A673 (cell line): ENCODE data around the gene BBS2. TPM values are rescaled to one million over a fixed set of nuclear protein-coding genes. Genes with fewer than 3 reads are reported as not detected.

ENCODE experiments used
- BruUV-seq: library from RNA; stranded (reverse); fragments of 400-500 nt; replicated peaks from 2 replicates; lab custom pipeline; 2021; lab: Mats Ljungman, UMichigan
- CTCF ChIA-PET: fragments of 300-600 bp; sonication (Branson Sonifier 250); formaldehyde crosslinking; loops from one replicate; lab custom pipeline; 2022; ENCODE audit warnings: antibody characterized with exemption; lab: Charles Lee
- POLR2A ChIA-PET: fragments of 300-600 bp; sonication (Branson Sonifier 250); formaldehyde crosslinking; loops from one replicate; lab custom pipeline; 2022; ENCODE audit warnings: antibody characterized with exemption; ENCODE audit not compliant: low non-redundant PET; lab: Charles Lee
- DNase-seq: peaks from one replicate; pipeline ENCODE4 v3.0.0-alpha.2; 2015; ENCODE audit warnings: low spot score
- H3K27ac ChIP-seq: fragments of 200-600 bp; sonication (generic); 2 replicates; pipeline ENCODE4 v1.5.1; 2016; ENCODE audit warnings: mixed run types, low read depth, mild to moderate bottlenecking, mixed read lengths, antibody characterized with exemption, low read length; ENCODE audit not compliant: poor library complexity, severe bottlenecking
- H3K27me3 ChIP-seq: fragments of 200-600 bp; sonication (generic); replicated peaks from 2 replicates; pipeline ENCODE4 v1.6.1; 2017; ENCODE audit warnings: mixed run types, low read depth, mild to moderate bottlenecking, mixed read lengths, antibody characterized with exemption, low read length; ENCODE audit not compliant: insufficient read depth, poor library complexity
- H3K36me3 ChIP-seq: fragments of 200-600 bp; sonication (generic); 2 replicates; pipeline ENCODE4 v1.6.1; 2016; ENCODE audit warnings: mixed run types, mild to moderate bottlenecking, mixed read lengths, antibody characterized with exemption, low read length; ENCODE audit not compliant: insufficient read depth, poor library complexity, severe bottlenecking
- H3K4me1 ChIP-seq: fragments of 200-600 bp; sonication (generic); 2 replicates; pipeline ENCODE4 v1.6.1; 2017; ENCODE audit warnings: mixed run types, mild to moderate bottlenecking, mixed read lengths, antibody characterized with exemption, low read length; ENCODE audit not compliant: insufficient read depth, poor library complexity, severe bottlenecking
- H3K4me3 ChIP-seq: fragments of 200-600 bp; sonication (generic); 2 replicates; pipeline ENCODE4 v1.5.1; 2016; ENCODE audit warnings: low read depth, mixed run types, mild to moderate bottlenecking, mixed read lengths, low read length; ENCODE audit not compliant: poor library complexity, severe bottlenecking
- H3K9me3 ChIP-seq: fragments of 200-600 bp; sonication (generic); 2 replicates; pipeline ENCODE4 v1.6.1; 2016; ENCODE audit warnings: mixed run types, low read depth, mild to moderate bottlenecking, mixed read lengths, antibody characterized with exemption, low read length; ENCODE audit not compliant: poor library complexity, severe bottlenecking
- EZH2 ChIP-seq: fragments of 200-600 bp; sonication (generic); IDR thresholded peaks from 2 replicates; pipeline ENCODE4 v1.6.1; 2017; ENCODE audit warnings: borderline replicate concordance, low read depth, mild to moderate bottlenecking, mixed read lengths, antibody characterized with exemption, low read length; ENCODE audit not compliant: poor library complexity, severe bottlenecking
- intact Hi-C: fragments of 100-400 bp; cut with micrococcal nuclease; formaldehyde crosslinking; loops from one replicate; pipeline ENCODE4 v1.10.0; 2022; ENCODE audit not compliant: unreplicated experiment
- total RNA-seq: library from RNA; stranded (reverse); gene quantifications from 2 replicates; pipeline ENCODE4 v1.2.3, GENCODE V29; 2021
- TF ChIP-seq, protein P1 (sequence below): fragments of 300-800, 200-600 bp; sonication (generic); conservative IDR thresholded peaks from 2 replicates; pipeline ENCODE4 v1.5.1; 2017; ENCODE audit warnings: low read depth, mild to moderate bottlenecking, antibody characterized with exemption, low read length, moderate library complexity, mixed read lengths

Gene BBS2
- total RNA-seq, 1 experiment from 2014 or later, result 22.1 TPM

GRCh38 chr16:56517206-56517605, 2.6 kb downstream of the BBS2 start:
- no peak overlapping the region for H3K27ac ChIP-seq
- no peak for DNase-seq
- no TSS peak for BruUV-seq
- TF ChIP-seq EZH2, result no peak
- TF ChIP-seq, protein P1, sequence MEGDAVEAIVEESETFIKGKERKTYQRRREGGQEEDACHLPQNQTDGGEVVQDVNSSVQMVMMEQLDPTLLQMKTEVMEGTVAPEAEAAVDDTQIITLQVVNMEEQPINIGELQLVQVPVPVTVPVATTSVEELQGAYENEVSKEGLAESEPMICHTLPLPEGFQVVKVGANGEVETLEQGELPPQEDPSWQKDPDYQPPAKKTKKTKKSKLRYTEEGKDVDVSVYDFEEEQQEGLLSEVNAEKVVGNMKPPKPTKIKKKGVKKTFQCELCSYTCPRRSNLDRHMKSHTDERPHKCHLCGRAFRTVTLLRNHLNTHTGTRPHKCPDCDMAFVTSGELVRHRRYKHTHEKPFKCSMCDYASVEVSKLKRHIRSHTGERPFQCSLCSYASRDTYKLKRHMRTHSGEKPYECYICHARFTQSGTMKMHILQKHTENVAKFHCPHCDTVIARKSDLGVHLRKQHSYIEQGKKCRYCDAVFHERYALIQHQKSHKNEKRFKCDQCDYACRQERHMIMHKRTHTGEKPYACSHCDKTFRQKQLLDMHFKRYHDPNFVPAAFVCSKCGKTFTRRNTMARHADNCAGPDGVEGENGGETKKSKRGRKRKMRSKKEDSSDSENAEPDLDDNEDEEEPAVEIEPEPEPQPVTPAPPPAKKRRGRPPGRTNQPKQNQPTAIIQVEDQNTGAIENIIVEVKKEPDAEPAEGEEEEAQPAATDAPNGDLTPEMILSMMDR, result no peak
- no peaks in the 10 kb centered on the region for H3K27me3 ChIP-seq
- no peaks in the 10 kb centered on the region for H3K36me3 ChIP-seq
- CTCF ChIA-PET, result no interaction called here
- no peaks in the 10 kb centered on the region for H3K9me3 ChIP-seq
- H3K4me3 ChIP-seq, result no peak overlapping the region
- intact Hi-C loops, result no loop called here
- H3K4me1 ChIP-seq, result peaks cover 3% of the 10 kb centered on the region
- POLR2A ChIA-PET, result interaction anchor here (0.6 kb wide), 1 partner anchor 141 kb away, joined by 4 read pairs; no protein-coding TSS in a partner anchor

- H3K27me3 ChIP-seq, result no peaks in the 10 kb centered on the region
- H3K9me3 ChIP-seq, result no peaks in the 10 kb centered on the region
- CTCF ChIA-PET, result no interaction called here
- POLR2A ChIA-PET, result no interaction called here
- H3K4me3 ChIP-seq, result no peak overlapping the region
- peaks cover 3% of the 10 kb centered on the region for H3K4me1 ChIP-seq
- H3K36me3 ChIP-seq, result no peaks in the 10 kb centered on the region
- TF ChIP-seq, protein P1, result no peak
- no peak for DNase-seq
- intact Hi-C loops, result loop anchor here (2.0 kb wide), 1 partner anchor 187 kb away; no protein-coding TSS in a partner anchor
- BruUV-seq, result no TSS peak
- H3K27ac ChIP-seq, result no peak overlapping the region
These were observed 4.2 kb downstream of the BBS2 start for GRCh38 chr16:56515665-56516064.

- no TSS peak for BruUV-seq
- intact Hi-C loops, result loop anchor here (1.0 to 2.0 kb wide), 2 partner anchors 85 to 188 kb away; no protein-coding TSS in a partner anchor
- Histone ChIP-seq H3K27ac (no peak overlapping the region), H3K36me3 (no peaks in the 10 kb centered on the region), H3K9me3 (no peaks in the 10 kb centered on the region), H3K4me3 (no peak overlapping the region), H3K27me3 (no peaks in the 10 kb centered on the region), H3K4me1 (peaks cover 3% of the 10 kb centered on the region)
- DNase-seq, result no peak
- TF ChIP-seq, protein P1, result no peak
- TF ChIP-seq EZH2, result no peak
- ChIA-PET POLR2A (no interaction called here), CTCF (interaction anchor here (1.6 kb wide), 1 partner anchor 187 kb away, joined by 4 read pairs; no protein-coding TSS in a partner anchor)
These were observed 5.0 kb downstream of the BBS2 start for GRCh38 chr16:56514845-56515244.
